Skeletal muscle tissue (tissue), 4 donors: Measurements from ENCODE around the gene CALML4. TPM values are rescaled to one million over a fixed set of nuclear protein-coding genes. Genes with fewer than 3 reads are reported as not detected.
"Not testable (repeated sequence)": the region's sequence is repeated elsewhere in the genome, so short reads cannot be mapped to it uniquely, and the experiment has no call there.

Experiments
- H3K27ac ChIP-seq: one replicate; pipeline ENCODE4 v1.7.0; 2013; ENCODE audit warnings: mild to moderate bottlenecking, low read depth, low read length, inconsistent platforms
- H3K27me3 ChIP-seq, 3 donors: one replicate each; pipeline ENCODE4 v1.7.0; 2013; ENCODE audit warnings: low read length in 3 of 3; ENCODE audit not compliant: control insufficient read depth in 3 of 3, insufficient read depth in 3 of 3
- H3K36me3 ChIP-seq, 3 donors: one replicate each; pipeline ENCODE4 v1.7.0; 2013; ENCODE audit warnings: low read length in 3 of 3; ENCODE audit not compliant: control insufficient read depth in 3 of 3, insufficient read depth in 3 of 3
- H3K4me1 ChIP-seq, 3 donors: one replicate each; pipeline ENCODE4 v1.7.0; 2013; ENCODE audit warnings: low read length in 3 of 3, mild to moderate bottlenecking in 3 of 3; ENCODE audit not compliant: control insufficient read depth in 3 of 3, insufficient read depth in 3 of 3
- H3K4me3 ChIP-seq, 3 donors: one replicate each; pipeline ENCODE4 v1.7.0; 2013; ENCODE audit warnings: low read length in 3 of 3
- H3K9ac ChIP-seq, 3 donors: one replicate each; pipeline ENCODE4 v1.7.0; 2013; ENCODE audit warnings: low read length in 3 of 3, mild to moderate bottlenecking in 3 of 3, moderate library complexity in 2 of 3, low read depth in 1 of 3
- H3K9me3 ChIP-seq, 3 donors: one replicate each; pipeline ENCODE4 v1.7.0; 2013; ENCODE audit warnings: low read length in 3 of 3; ENCODE audit not compliant: control insufficient read depth in 3 of 3
- total RNA-seq: library from RNA; depleted of rRNA; stranded (reverse); fragments of >200 nt; gene quantifications from one replicate; pipeline ENCODE4 v1.2.3, GENCODE V29; 2014
- donor health status: Osteomylitis.

The CALML4 gene
- total RNA-seq, 1 donor from 2014 or later: 2.6 TPM

DNA sequence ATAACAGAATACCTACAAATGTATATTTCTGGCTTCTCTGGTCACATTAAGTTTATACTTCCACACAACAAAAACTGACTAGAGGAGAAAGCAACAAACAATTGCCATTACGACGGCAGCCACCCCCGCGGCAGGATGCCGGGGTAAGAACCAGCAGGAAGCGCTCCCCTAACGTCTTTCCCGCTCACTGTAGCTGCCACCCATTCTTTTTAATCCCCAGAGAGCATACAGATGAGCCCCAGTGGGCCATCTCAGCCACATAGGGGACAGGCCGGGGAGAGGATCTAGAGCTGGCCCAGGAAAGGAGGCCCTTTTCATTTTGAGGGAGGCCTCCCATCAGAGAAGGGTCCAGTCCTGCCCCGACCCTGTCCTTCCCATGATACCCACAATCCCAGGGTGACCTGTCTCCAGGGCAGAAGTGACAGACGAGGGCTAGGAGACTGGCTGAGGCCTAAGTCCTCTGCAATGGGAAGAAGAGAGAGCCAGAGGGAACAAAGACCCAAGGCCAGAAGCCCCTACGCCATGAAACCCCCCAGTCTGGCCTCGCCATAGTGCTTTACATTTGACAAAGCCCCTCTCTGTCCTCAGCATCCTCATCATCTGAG lies 3.6 kb upstream of the CALML4 start:
- no peak overlapping the region for H3K9ac ChIP-seq
- no peaks in the 10 kb centered on the region for H3K27me3 ChIP-seq
- no peaks in the 10 kb centered on the region for H3K9me3 ChIP-seq
- H3K4me3 ChIP-seq: no peak overlapping the region
- H3K27ac ChIP-seq: no peak overlapping the region
- H3K4me1 ChIP-seq: peaks cover 25 to 35% (median 26%) of the 10 kb centered on the region in 3 donors
- H3K36me3 ChIP-seq: peaks cover 0 to 4% (median 0%) of the 10 kb centered on the region in 3 donors

DNA sequence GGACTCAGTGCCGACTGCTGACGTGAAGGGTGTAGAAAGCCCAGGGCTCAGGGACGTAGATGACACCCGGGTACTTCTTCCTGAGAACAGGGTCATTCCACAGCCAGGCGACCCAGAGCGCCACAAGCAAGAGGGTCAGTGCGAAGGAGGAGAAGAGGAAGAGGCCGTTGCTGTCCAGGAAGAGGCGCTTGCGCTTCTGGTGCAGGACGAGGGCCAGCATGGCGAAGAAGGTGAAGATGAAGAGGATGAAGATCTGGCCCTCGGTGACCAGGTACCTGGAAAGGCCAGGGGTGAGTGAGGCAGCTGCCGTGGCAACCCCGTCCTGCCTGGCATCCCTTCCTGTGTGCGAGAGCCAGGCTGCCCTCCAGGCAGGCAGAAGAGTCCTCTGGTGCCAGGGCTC lies 3.0 kb upstream of the CALML4 start:
- no peaks in the 10 kb centered on the region for H3K27me3 ChIP-seq
- no peaks in the 10 kb centered on the region for H3K9me3 ChIP-seq
- H3K4me1 ChIP-seq: peaks cover 25 to 41% (median 30%) of the 10 kb centered on the region in 3 donors
- peaks cover 0 to 4% (median 0%) of the 10 kb centered on the region in 3 donors for H3K36me3 ChIP-seq
- no peak overlapping the region for H3K9ac ChIP-seq
- no peak overlapping the region for H3K4me3 ChIP-seq
- no peak overlapping the region for H3K27ac ChIP-seq

DNA sequence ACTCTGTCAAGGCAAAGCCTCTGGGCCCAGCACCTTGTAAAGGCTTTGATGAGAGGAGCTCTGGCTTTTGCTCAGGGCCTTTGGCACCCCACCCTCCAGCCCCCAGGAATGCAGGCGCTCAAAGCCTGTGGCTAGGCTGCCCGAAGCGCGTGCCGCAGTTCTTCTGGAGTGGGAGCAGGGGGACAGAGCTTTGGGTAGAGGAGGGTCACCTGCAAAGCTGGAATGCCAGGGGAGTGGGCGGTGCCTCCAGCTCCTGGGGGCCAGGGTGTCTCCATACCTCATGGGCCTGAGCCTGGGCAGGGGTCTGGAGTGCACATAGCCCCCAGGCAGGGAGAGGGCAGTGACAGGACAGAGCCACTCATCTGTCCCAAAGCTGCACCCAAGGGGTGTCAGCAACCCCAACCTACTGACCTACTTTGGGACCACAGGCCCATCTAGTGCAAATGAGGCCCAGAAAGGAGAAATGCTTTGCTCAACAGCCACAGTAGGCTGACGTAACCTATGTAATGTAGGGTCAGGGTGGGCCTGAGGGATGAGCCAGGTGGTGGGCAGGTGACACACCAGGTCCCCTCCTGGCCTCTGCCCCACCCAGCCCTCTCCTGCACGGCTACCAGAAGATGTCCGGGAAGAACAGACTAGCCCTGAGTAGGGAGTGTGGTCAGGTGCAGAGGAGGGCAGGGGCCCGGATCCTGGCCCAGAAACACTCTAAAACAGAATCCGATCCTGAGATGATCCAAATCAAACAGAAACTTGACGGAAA lies 2.2 kb upstream of the CALML4 start:
- Histone ChIP-seq H3K27me3 (no peaks in the 10 kb centered on the region), H3K4me1 (peaks cover 25 to 44% (median 30%) of the 10 kb centered on the region in 3 donors), H3K36me3 (peaks cover 0 to 4% (median 0%) of the 10 kb centered on the region in 3 donors), H3K27ac (no peak overlapping the region), H3K4me3 (no peak overlapping the region), H3K9me3 (no peaks in the 10 kb centered on the region), H3K9ac (no peak overlapping the region)

DNA sequence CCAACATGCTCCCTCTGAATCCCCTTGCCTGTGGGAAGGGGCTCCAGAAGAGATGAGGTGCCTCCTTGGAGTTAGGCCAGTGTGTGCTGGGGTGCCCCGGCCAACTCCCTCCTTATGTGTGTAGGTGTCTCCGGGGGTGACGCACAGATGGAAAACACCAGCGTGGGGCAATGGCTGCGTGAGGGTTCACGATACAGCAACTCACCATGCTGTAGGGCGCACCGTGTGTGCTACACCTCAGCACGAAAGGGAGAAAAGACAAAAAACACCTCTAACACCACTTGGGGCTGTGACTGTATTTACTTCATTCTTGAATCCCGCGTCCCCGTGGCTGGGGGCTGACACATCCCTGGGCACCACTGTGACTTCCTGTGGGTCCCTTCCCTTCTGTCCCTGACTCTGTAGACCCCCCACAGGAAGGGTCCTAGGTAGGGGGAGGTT lies 1.6 kb upstream of the CALML4 start:
- Histone ChIP-seq H3K27ac (no peak overlapping the region), H3K9me3 (no peaks in the 10 kb centered on the region), H3K4me3 (no peak overlapping the region), H3K9ac (no peak overlapping the region), H3K36me3 (peaks cover 0 to 4% (median 0%) of the 10 kb centered on the region in 3 donors), H3K27me3 (no peaks in the 10 kb centered on the region), H3K4me1 (peaks cover 25 to 44% (median 30%) of the 10 kb centered on the region in 3 donors)

DNA sequence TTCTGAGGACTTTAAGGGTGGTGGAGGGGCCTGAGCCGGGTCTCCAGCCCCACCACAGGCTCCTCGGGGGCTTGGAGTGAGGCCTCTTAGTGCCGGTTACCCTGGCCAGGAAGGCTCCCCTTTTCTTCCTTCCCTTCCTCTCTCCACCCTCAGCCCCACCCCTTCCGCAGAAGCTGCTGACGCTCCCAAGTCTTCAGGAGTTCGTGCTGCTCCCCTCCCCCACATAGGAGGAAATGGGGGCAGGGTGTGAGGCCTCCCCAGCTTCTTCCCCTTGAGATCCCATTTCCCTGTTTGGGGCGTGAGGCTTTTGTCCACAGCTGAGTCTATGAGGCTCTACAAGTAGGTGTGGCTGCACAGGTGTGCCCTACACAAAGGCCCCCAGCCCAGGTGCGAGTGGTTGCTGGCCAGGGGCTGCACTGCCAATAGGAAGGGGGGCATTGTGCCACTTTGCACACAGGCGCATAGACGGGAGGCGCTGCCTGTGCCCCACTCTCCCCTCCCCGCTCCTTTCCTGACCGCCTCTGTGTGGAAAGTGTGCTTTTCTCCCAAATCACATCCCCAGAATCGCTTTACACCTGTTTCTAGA lies 915 bp upstream of the CALML4 start:
- H3K4me1 ChIP-seq: peaks cover 25 to 41% (median 30%) of the 10 kb centered on the region in 3 donors
- H3K4me3 ChIP-seq: peak overlapping the region in 2 of 3 donors; percentile 6 to 56
- no peaks in the 10 kb centered on the region for H3K9me3 ChIP-seq
- H3K27me3 ChIP-seq: no peaks in the 10 kb centered on the region
- H3K36me3 ChIP-seq: no peaks in the 10 kb centered on the region
- peak overlapping the region; percentile 40 for H3K27ac ChIP-seq
- H3K9ac ChIP-seq: peak overlapping the region in 1 of 3 donors; percentile 25

DNA sequence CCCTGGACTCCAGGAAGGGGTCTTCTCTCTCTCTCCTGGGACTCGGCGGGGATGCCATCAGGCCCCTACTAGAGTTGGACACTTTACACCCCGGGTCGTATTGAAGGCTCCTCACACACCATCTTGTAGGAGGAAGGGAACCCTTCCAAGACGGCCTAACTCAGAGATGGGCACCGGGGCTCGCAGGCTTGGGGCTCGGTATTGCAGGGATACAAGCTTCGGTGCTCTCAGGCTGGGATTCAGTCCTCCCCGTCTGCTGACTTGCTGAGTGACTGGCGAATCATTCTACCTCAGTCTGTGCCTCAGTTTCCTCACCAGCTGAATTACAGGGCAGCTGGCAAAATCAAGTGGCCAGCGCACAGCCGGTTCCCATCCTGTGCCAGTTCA lies 419 bp upstream of the CALML4 start:
- H3K27me3 ChIP-seq: no peaks in the 10 kb centered on the region
- no peaks in the 10 kb centered on the region for H3K9me3 ChIP-seq
- peak overlapping the region in 2 of 3 donors; percentile 45 to 56 for H3K4me3 ChIP-seq
- H3K36me3 ChIP-seq: no peaks in the 10 kb centered on the region
- peaks cover 20 to 37% (median 27%) of the 10 kb centered on the region in 3 donors for H3K4me1 ChIP-seq
- peak overlapping the region in 1 of 3 donors; percentile 25 for H3K9ac ChIP-seq
- H3K27ac ChIP-seq: peak overlapping the region; percentile 40

DNA sequence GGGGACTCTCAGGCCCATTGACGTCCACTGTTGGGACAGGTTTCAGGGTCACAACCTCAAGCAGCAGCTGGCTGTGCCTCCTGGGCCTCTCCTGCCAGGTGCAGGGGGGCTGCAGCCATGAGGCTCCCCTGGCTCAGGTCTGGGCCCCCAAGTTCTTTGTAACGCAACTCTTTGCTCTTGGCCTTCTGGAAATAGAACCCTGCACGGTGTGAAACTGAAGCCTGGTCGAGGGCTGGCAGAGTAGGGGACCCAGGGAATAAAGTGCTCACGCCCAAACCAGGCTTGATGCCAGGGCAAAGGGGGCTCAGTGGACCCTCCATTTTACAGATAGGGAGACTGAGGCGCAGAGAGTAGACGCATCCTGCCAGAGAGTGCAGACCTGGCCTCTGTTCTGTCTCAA lies 771 bp downstream of the CALML4 start:
- Histone ChIP-seq H3K9me3 (no peaks in the 10 kb centered on the region), H3K27ac (no peak overlapping the region), H3K4me1 (peaks cover 23 to 41% (median 25%) of the 10 kb centered on the region in 3 donors)

DNA sequence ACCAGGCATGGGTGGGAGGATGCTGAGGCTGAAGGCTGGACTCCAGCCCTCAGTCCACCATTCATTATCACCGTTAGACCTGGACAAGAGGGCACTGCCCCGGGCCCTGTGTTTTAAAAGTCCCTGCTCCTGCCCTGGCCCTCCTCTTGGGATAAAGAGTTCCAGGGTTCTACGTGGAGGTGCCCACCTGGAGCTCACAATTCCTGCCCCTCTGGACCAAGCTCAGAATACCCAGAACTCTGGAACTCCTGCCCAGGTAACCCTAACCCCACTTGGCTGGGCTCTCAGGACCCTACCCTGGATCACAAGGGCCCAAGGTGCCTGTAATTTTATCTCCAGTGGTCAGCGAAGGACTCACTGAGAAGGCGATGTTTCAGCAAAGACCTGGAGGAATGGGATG lies 1.2 kb downstream of the CALML4 start:
- H3K4me3 ChIP-seq: peak overlapping the region in 1 of 3 donors; percentile 13

More for the DNA sequence above, 771 bp downstream of the CALML4 start:
- H3K9ac ChIP-seq: peak overlapping the region in 2 of 3 donors; percentile 8 to 17
- H3K36me3 ChIP-seq: no peaks in the 10 kb centered on the region
- H3K4me3 ChIP-seq: peak overlapping the region in 2 of 3 donors; percentile 5 to 13
- no peaks in the 10 kb centered on the region for H3K27me3 ChIP-seq

DNA sequence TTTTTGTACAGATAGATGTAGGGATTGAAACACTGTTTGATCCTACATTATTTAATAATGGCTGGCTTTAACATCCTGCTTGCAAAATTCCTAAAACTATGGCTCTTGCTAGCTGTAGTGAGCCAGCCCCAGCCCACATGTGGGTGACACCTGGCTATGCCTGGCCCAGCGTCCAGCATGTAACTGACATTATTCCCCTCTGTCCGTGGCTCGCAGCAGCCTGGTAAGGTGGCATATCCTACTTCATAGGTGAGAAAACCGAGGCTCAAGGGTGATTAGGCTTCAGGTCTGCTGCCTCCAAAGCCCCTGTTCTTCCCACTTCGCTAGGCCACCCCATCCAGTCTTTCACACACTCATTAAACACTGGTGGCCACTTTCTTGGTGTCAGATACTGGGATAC lies 1.6 kb downstream of the CALML4 start:
- no peaks in the 10 kb centered on the region for H3K27me3 ChIP-seq
- no peaks in the 10 kb centered on the region for H3K36me3 ChIP-seq
- H3K9me3 ChIP-seq: no peaks in the 10 kb centered on the region
- peaks cover 23 to 41% (median 25%) of the 10 kb centered on the region in 3 donors for H3K4me1 ChIP-seq
- H3K4me3 ChIP-seq: no peak overlapping the region
- no peak overlapping the region for H3K27ac ChIP-seq
- H3K9ac ChIP-seq: no peak overlapping the region

More for the DNA sequence above, 1.2 kb downstream of the CALML4 start:
- H3K27ac ChIP-seq: no peak overlapping the region
- H3K4me1 ChIP-seq: peaks cover 23 to 41% (median 25%) of the 10 kb centered on the region in 3 donors
- no peak overlapping the region for H3K9ac ChIP-seq
- no peaks in the 10 kb centered on the region for H3K36me3 ChIP-seq
- no peaks in the 10 kb centered on the region for H3K9me3 ChIP-seq
- no peaks in the 10 kb centered on the region for H3K27me3 ChIP-seq

DNA sequence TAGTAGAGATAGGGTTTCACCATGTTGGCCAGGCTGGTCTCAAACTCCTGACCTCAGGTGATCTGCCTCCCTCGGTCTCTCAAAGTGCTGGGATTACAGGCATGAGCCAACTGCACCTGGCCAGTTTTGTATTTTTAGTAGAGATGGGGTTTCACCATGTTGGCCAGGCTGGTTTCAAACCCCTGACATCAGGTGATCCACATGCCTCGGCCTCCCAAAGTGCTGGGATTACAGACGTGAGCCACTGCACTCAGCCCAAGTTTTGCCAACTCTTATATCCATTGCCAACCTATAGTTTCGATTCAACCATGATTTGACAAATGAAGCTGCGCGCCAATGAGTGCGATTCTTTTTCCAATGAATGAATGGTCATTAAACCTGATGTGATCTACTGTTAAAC lies 2.1 kb downstream of the CALML4 start:
- not testable (repeated sequence) for H3K27me3 ChIP-seq, H3K9me3 ChIP-seq, H3K36me3 ChIP-seq, H3K27ac ChIP-seq, H3K4me3 ChIP-seq, H3K9ac ChIP-seq
- H3K4me1 ChIP-seq: peaks cover 23 to 41% (median 23%) of the 10 kb centered on the region in 3 donors
